GM23338 (cell line): Measurements from ENCODE around the gene EGLN2. TPM values are rescaled to one million over a fixed set of nuclear protein-coding genes. Genes with fewer than 3 reads are reported as not detected.

Experiments
- ATAC-seq: fragments of 200-7000 bp; cut with Tn5 transposase; 3 replicates; pipeline ENCODE4 v1.9.1; 2020
- DNase-seq: peaks from one replicate; pipeline ENCODE4 v3.0.0-alpha.2; 2015; ENCODE audit warnings: low spot score
- H2AFZ ChIP-seq: fragments of 200-600 bp; sonication (generic); 2 replicates; pipeline ENCODE4 v1.8.0; 2016; ENCODE audit warnings: antibody characterized with exemption, mild to moderate bottlenecking, moderate library complexity
- H3F3A ChIP-seq: fragments of 200-600 bp; sonication (generic); replicated peaks from 2 replicates; pipeline ENCODE4 v1.8.0; 2017; ENCODE audit warnings: antibody characterized with exemption, mixed run types, low read depth
- H3K27ac ChIP-seq: fragments of 200-600 bp; sonication (generic); 2 replicates; pipeline ENCODE4 v1.6.1; 2016; ENCODE audit warnings: low read depth
- H3K27me3 ChIP-seq: fragments of 200-600 bp; sonication (generic); 2 replicates; pipeline ENCODE4 v1.8.0; 2016; ENCODE audit warnings: mild to moderate bottlenecking, mixed run types, moderate library complexity; ENCODE audit not compliant: insufficient read depth
- H3K36me3 ChIP-seq: fragments of 200-600 bp; sonication (generic); 2 replicates; pipeline ENCODE4 v1.8.0; 2016; ENCODE audit warnings: mild to moderate bottlenecking; ENCODE audit not compliant: insufficient read depth
- H3K4me1 ChIP-seq: fragments of 200-600 bp; sonication (generic); 2 replicates; pipeline ENCODE4 v1.8.0; 2016; ENCODE audit warnings: mild to moderate bottlenecking, moderate library complexity; ENCODE audit not compliant: insufficient read depth
- H3K4me2 ChIP-seq: fragments of 200-600 bp; sonication (generic); 2 replicates; pipeline ENCODE4 v1.7.1; 2017; ENCODE audit warnings: mixed run types
- H3K4me3 ChIP-seq: fragments of 200-600 bp; sonication (generic); 2 replicates; pipeline ENCODE4 v1.6.1; 2016; ENCODE audit warnings: mixed run types
- H3K79me2 ChIP-seq: fragments of 200-600 bp; sonication (generic); replicated peaks from 2 replicates; pipeline ENCODE4 v1.8.0; 2017; ENCODE audit warnings: mild to moderate bottlenecking; ENCODE audit not compliant: insufficient read depth
- H3K9me2 ChIP-seq: fragments of 200-600 bp; sonication (generic); 2 replicates; pipeline ENCODE4 v1.8.0; 2017; ENCODE audit not compliant: insufficient read depth
- H4K20me1 ChIP-seq: fragments of 200-600 bp; sonication (generic); replicated peaks from 2 replicates; pipeline ENCODE4 v1.8.0; 2017; ENCODE audit warnings: mild to moderate bottlenecking; ENCODE audit not compliant: insufficient read depth
- H3K27ac Mint-ChIP-seq: 2 replicates; pipeline ENCODE4 v1.8.0; 2020; ENCODE audit warnings: inconsistent platforms, mild to moderate bottlenecking, moderate library complexity, mixed read lengths
- H3K27me3 Mint-ChIP-seq: 3 replicates; pipeline ENCODE4 v1.8.0; 2022; ENCODE audit warnings: low read depth, mild to moderate bottlenecking, moderate library complexity, mixed read lengths, inconsistent platforms; ENCODE audit not compliant: insufficient read depth, poor library complexity
- H3K36me3 Mint-ChIP-seq: 3 replicates; pipeline ENCODE4 v1.8.0; 2021; ENCODE audit warnings: low read depth, mild to moderate bottlenecking, inconsistent platforms, moderate library complexity, mixed read lengths
- H3K4me1 Mint-ChIP-seq: 3 replicates; pipeline ENCODE4 v1.8.0; 2020; ENCODE audit warnings: mild to moderate bottlenecking, inconsistent platforms, mixed read lengths
- H3K4me3 Mint-ChIP-seq: 3 replicates; pipeline ENCODE4 v1.8.0; 2021; ENCODE audit warnings: moderate library complexity, mild to moderate bottlenecking, inconsistent platforms, mixed read lengths
- H3K9me3 Mint-ChIP-seq: 3 replicates; pipeline ENCODE4 v1.8.0; 2020; ENCODE audit warnings: moderate library complexity, mild to moderate bottlenecking, inconsistent platforms, mixed read lengths
- CREB1 ChIP-seq: fragments of 250-450 bp; sonication (Bioruptor Pico); IDR thresholded peaks from 2 replicates; pipeline ENCODE4 v1.5.0; 2020; ENCODE audit warnings: low read depth, mild to moderate bottlenecking, moderate library complexity
- CTCF ChIP-seq, 2 experiments: fragments of 200-600 bp in 1 of 2; sonication (generic) in 1 of 2; conservative IDR thresholded peaks; 2 replicates each; pipeline versions ENCODE4 v1.5.1 to v1.6.1; 2016 to 2017; ENCODE audit warnings: antibody characterized with exemption in 2 of 2, low read depth in 2 of 2, mild to moderate bottlenecking in 2 of 2, moderate library complexity in 1 of 2
- ETS1 ChIP-seq: IDR thresholded peaks from 2 replicates; pipeline ENCODE4 v1.6.1; 2016; ENCODE audit warnings: antibody characterized with exemption
- EZH2 ChIP-seq: fragments of 200-600 bp; sonication (generic); IDR thresholded peaks from one replicate; pipeline ENCODE4 v1.8.0; 2017; ENCODE audit warnings: antibody characterized with exemption, mild to moderate bottlenecking, low read depth; ENCODE audit not compliant: unreplicated experiment
- EZH2phosphoT487 ChIP-seq: fragments of 200-600 bp; sonication (generic); IDR thresholded peaks from one replicate; pipeline ENCODE4 v1.8.1; 2018; ENCODE audit warnings: antibody characterized with exemption; ENCODE audit not compliant: unreplicated experiment
- JUNB ChIP-seq: IDR thresholded peaks from one replicate; pipeline ENCODE4 v1.6.1; 2016; ENCODE audit warnings: antibody characterized with exemption; ENCODE audit not compliant: unreplicated experiment
- NANOG ChIP-seq: IDR thresholded peaks from 2 replicates; pipeline ENCODE4 v1.6.1; 2016; ENCODE audit warnings: antibody characterized with exemption, borderline replicate concordance
- POLR2AphosphoS5 ChIP-seq: IDR thresholded peaks from 2 replicates; pipeline ENCODE4 v1.6.1; 2016; ENCODE audit warnings: antibody characterized with exemption, low read depth
- REST ChIP-seq: IDR thresholded peaks from one replicate; pipeline ENCODE4 v1.6.1; 2018; ENCODE audit warnings: antibody characterized with exemption; ENCODE audit not compliant: unreplicated experiment
- STAT1 ChIP-seq: IDR thresholded peaks from one replicate; pipeline ENCODE4 v1.6.1; 2016; ENCODE audit warnings: antibody characterized with exemption; ENCODE audit not compliant: unreplicated experiment
- ZNF114 ChIP-seq: fragments of 250-450 bp; sonication (Bioruptor Pico); IDR thresholded peaks from 2 replicates; pipeline ENCODE4 v1.5.0; 2020; ENCODE audit warnings: mild to moderate bottlenecking, moderate library complexity
- ZNF331 ChIP-seq: fragments of 250-450 bp; sonication (Bioruptor Pico); IDR thresholded peaks from 2 replicates; pipeline ENCODE4 v1.5.0; 2020; ENCODE audit warnings: low read depth, mild to moderate bottlenecking, moderate library complexity
- ZNF462 ChIP-seq: fragments of 250-450 bp; sonication (Bioruptor Pico); IDR thresholded peaks from 2 replicates; pipeline ENCODE4 v1.5.0; 2020; ENCODE audit warnings: mild to moderate bottlenecking, moderate library complexity
- polyA plus RNA-seq: library from polyadenylated mRNA; unstranded; fragments of >200 nt; fragmentation: Nextera tagmentation; extraction: Ambion mirVana; gene quantifications from 2 replicates; pipeline ENCODE4 v1.2.1, GENCODE V29; 2016
- total RNA-seq: library from RNA; depleted of rRNA; stranded (reverse); fragments of >200 nt; shearing (Covaris generic); gene quantifications from 2 replicates; pipeline ENCODE4 v1.2.3, GENCODE V29; 2014

EGLN2 gene
- total and polyA plus RNA-seq, 2 experiments from 2014 or later: 59.9 to 118 TPM

GRCh38 chr19:40774916-40775631 is 23.9 kb upstream of the EGLN2 start, which contains the start of gene MIA:
Gene MIA, plus strand, starts transcription at chr19:40775521. Its CDS starts 22 bp downstream, at chr19:40775543.
- H3F3A ChIP-seq: peaks cover 5% of the 10 kb centered on the region; the same call in 1 of the 2 replicates
- Mint-ChIP-seq H3K36me3 (peaks cover 12% of the 10 kb centered on the region), H3K4me1 (peaks cover 17% of the 10 kb centered on the region), H3K4me3 (peak within 1 kb of the TSS; percentile 21; the same call in 2 of the 3 replicates), H3K9me3 (peaks cover 7% of the 10 kb centered on the region), H3K27ac (peak within 1 kb of the TSS; percentile 72), H3K27me3 (peaks cover 18% of the 10 kb centered on the region)
- H4K20me1 ChIP-seq: no peaks in the 10 kb centered on the region
- DNase-seq (no peak), ATAC-seq (no peak)
- H3K4me2 ChIP-seq: no peak within 1 kb of the TSS
- no peak within 1 kb of the TSS for H3K4me3 ChIP-seq
- H2AFZ ChIP-seq: no peak within 1 kb of the TSS
- peaks cover 5% of the 10 kb centered on the region for H3K79me2 ChIP-seq
- no peaks in the 10 kb centered on the region for H3K27me3 ChIP-seq
- H3K9me2 ChIP-seq: no peaks in the 10 kb centered on the region
- TF ChIP-seq ZNF114 (CRISPR knock-in tag) (no peak), NANOG (no peak), CREB1 (CRISPR knock-in tag) (no peak), CTCF (conservative IDR thresholded peaks at IDR 0.05; ENCODE audit: low read depth in 2 of 2) (no peak), EZH2 (no peak), POLR2AphosphoS5 (no peak), JUNB (no peak), ZNF462 (no peak), EZH2phosphoT487 (no peak), REST (no peak), ETS1 (no peak), STAT1 (no peak), ZNF331 (CRISPR knock-in tag) (no peak)
- peaks cover 11% of the 10 kb centered on the region for H3K4me1 ChIP-seq
- H3K36me3 ChIP-seq: no peaks in the 10 kb centered on the region
- peak within 1 kb of the TSS; percentile 100 for H3K27ac ChIP-seq
